Nephron progenitor cell (in vitro differentiated cells): Measurements from ENCODE around the gene PSTPIP1.

ENCODE experiments used
- DNase-seq: peaks from one replicate; pipeline ENCODE4 v3.0.0; 2021
- H3K27ac Mint-ChIP-seq: 2 replicates; pipeline ENCODE4 v1.8.0; 2021; ENCODE audit warnings: mild to moderate bottlenecking, moderate library complexity, mixed read lengths
- H3K27me3 Mint-ChIP-seq: 2 replicates; pipeline ENCODE4 v1.8.0; 2021; ENCODE audit warnings: mild to moderate bottlenecking, low read depth, mixed read lengths; ENCODE audit not compliant: poor library complexity
- H3K36me3 Mint-ChIP-seq: 2 replicates; pipeline ENCODE4 v1.8.0; 2021; ENCODE audit warnings: low read depth, mixed read lengths
- H3K4me1 Mint-ChIP-seq: 2 replicates; pipeline ENCODE4 v1.8.0; 2021; ENCODE audit warnings: mixed read lengths
- H3K4me3 Mint-ChIP-seq: 2 replicates; pipeline ENCODE4 v1.8.0; 2021; ENCODE audit warnings: mild to moderate bottlenecking, moderate library complexity, mixed read lengths
- H3K9me3 Mint-ChIP-seq: 2 replicates; pipeline ENCODE4 v1.8.0; 2021; ENCODE audit warnings: mild to moderate bottlenecking, moderate library complexity, mixed read lengths
- TF ChIP-seq, protein P1 (sequence below): fragments of 200-600 bp; sonication (generic); IDR thresholded peaks from 2 replicates; pipeline ENCODE4 v1.5.0; 2021; ENCODE audit warnings: antibody characterized with exemption

The PSTPIP1 gene

GRCh38 chr15:77013776-77014131 lies 18.8 kb downstream of the PSTPIP1 start:
- no peak for DNase-seq
- Mint-ChIP-seq H3K4me3 (no peak overlapping the region), H3K4me1 (peaks cover 16% of the 10 kb centered on the region), H3K27me3 (peaks cover 7% of the 10 kb centered on the region), H3K27ac (no peak overlapping the region), H3K9me3 (no peaks in the 10 kb centered on the region), H3K36me3 (no peaks in the 10 kb centered on the region)
- TF ChIP-seq, protein P1, sequence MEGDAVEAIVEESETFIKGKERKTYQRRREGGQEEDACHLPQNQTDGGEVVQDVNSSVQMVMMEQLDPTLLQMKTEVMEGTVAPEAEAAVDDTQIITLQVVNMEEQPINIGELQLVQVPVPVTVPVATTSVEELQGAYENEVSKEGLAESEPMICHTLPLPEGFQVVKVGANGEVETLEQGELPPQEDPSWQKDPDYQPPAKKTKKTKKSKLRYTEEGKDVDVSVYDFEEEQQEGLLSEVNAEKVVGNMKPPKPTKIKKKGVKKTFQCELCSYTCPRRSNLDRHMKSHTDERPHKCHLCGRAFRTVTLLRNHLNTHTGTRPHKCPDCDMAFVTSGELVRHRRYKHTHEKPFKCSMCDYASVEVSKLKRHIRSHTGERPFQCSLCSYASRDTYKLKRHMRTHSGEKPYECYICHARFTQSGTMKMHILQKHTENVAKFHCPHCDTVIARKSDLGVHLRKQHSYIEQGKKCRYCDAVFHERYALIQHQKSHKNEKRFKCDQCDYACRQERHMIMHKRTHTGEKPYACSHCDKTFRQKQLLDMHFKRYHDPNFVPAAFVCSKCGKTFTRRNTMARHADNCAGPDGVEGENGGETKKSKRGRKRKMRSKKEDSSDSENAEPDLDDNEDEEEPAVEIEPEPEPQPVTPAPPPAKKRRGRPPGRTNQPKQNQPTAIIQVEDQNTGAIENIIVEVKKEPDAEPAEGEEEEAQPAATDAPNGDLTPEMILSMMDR, result no peak

GRCh38 chr15:77014132-77015081 lies 19.5 kb downstream of the PSTPIP1 start:
- TF ChIP-seq, protein P1, result no peak
- Mint-ChIP-seq H3K9me3 (no peaks in the 10 kb centered on the region), H3K27me3 (peaks cover 7% of the 10 kb centered on the region), H3K36me3 (no peaks in the 10 kb centered on the region), H3K4me1 (peaks cover 18% of the 10 kb centered on the region), H3K27ac (no peak overlapping the region), H3K4me3 (no peak overlapping the region)
- DNase-seq, result no peak

DNA sequence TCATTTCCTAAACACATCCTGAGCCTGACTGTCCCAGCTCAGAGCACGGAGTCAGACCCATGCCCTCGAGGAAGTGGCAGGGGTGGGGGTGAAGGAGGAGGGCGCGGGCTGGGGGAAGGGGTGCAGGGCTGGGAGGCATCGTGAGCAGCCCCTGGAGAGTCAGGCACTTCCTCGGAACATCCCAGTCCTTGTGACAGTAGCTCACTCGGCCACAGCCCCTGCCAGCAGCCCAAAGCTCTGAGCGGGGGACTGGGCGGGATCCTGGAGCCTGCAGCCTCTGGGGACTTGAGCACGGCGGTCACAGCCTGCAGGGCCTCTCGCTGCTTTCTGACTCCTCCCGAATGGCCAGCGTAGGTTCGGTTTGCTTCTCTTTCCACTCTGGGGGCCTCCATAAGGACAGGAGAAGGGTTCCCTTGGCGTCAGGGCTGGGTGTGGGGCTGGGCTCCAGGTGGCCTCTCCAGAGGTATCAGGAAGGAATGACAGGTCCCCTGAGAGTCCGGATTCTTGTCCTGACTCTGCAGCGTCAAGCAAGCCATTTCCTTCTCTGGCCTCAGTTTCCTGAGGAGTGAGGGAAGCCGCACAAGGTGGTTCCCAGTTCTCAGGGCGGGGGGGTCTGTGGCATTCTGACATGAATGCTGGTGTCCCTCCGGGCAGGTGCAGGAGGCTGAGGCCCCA lies 20.9 kb downstream of the PSTPIP1 start:
- Mint-ChIP-seq H3K27ac (no peak overlapping the region), H3K27me3 (peaks cover 7% of the 10 kb centered on the region), H3K4me1 (peaks cover 23% of the 10 kb centered on the region), H3K4me3 (no peak overlapping the region), H3K36me3 (no peaks in the 10 kb centered on the region), H3K9me3 (no peaks in the 10 kb centered on the region)
- TF ChIP-seq, protein P1, result no peak
- DNase-seq, result peak; percentile 36

- H3K4me3 Mint-ChIP-seq, result no peak overlapping the region
- no peak for DNase-seq
- H3K27ac Mint-ChIP-seq, result no peak overlapping the region
- no peaks in the 10 kb centered on the region for H3K9me3 Mint-ChIP-seq
- H3K4me1 Mint-ChIP-seq, result peaks cover 23% of the 10 kb centered on the region
- TF ChIP-seq, protein P1, result no peak
- peaks cover 7% of the 10 kb centered on the region for H3K27me3 Mint-ChIP-seq
- no peaks in the 10 kb centered on the region for H3K36me3 Mint-ChIP-seq
Measured at GRCh38 chr15:77016321-77016695, 21.4 kb downstream of the PSTPIP1 start.

GRCh38 chr15:77017091-77017660 lies 22.2 kb downstream of the PSTPIP1 start:
- H3K27me3 Mint-ChIP-seq, result peaks cover 3% of the 10 kb centered on the region
- peaks cover 23% of the 10 kb centered on the region for H3K4me1 Mint-ChIP-seq
- H3K4me3 Mint-ChIP-seq, result no peak overlapping the region
- H3K9me3 Mint-ChIP-seq, result no peaks in the 10 kb centered on the region
- TF ChIP-seq, protein P1, result no peak
- DNase-seq, result no peak
- H3K36me3 Mint-ChIP-seq, result no peaks in the 10 kb centered on the region
- no peak overlapping the region for H3K27ac Mint-ChIP-seq
